AG09319 (cell line): ENCODE measurements around the gene THTPA.
"Not testable (repeated sequence)": the region's sequence is repeated elsewhere in the genome, so short reads cannot be mapped to it uniquely, and the experiment has no call there.

Source experiments
- DNase-seq: peaks from one replicate; pipeline ENCODE4 v3.0.0-alpha.2; 2010; ENCODE audit warnings: low read depth; ENCODE audit errors: extremely low read depth
- CTCF ChIP-seq: IDR thresholded peaks from 2 replicates; pipeline ENCODE4 v1.5.1; 2011; ENCODE audit warnings: low read depth, mild to moderate bottlenecking, inconsistent platforms, low read length, moderate library complexity

The THTPA gene

GRCh38 chr14:23605931-23606585 lies 50.0 kb downstream of the THTPA start:
- no peak for DNase-seq

GRCh38 chr14:23608454-23608853 lies 52.4 kb downstream of the THTPA start:
- DNase-seq: no peak
- no peak for TF ChIP-seq CTCF

More at GRCh38 chr14:23605931-23606585, 50.0 kb downstream of the THTPA start:
- TF ChIP-seq CTCF: no peak

- no peak for DNase-seq
- TF ChIP-seq CTCF: no peak
Observed at GRCh38 chr14:23609001-23609400, 52.9 kb downstream of the THTPA start.

- not testable (repeated sequence) for DNase-seq
Observed at GRCh38 chr14:23609411-23610089, 53.5 kb downstream of the THTPA start.
